Thyroid gland (tissue), 4 donors: ENCODE measurements around the gene ACSF3. TPM values are rescaled to one million over a fixed set of nuclear protein-coding genes. Genes with fewer than 3 reads are reported as not detected.
A peak's percentile ranks its signal among the peaks of the same experiment; 100 is the strongest.
"Not testable (repeated sequence)": the region's sequence is repeated elsewhere in the genome, so short reads cannot be mapped to it uniquely, and the experiment has no call there.

Source experiments
- DNase-seq, 2 donors: peaks; one replicate each; pipeline ENCODE4 v3.0.0-alpha.2; 2019
- H3K27ac ChIP-seq, 3 donors: fragments of 200-600 bp; sonication (generic); 1 replicate in 2 of 3; 2 replicates in 1 of 3; pipeline ENCODE4 v1.5.1; 2016 to 2019; ENCODE audit warnings: mild to moderate bottlenecking in 1 of 3, moderate library complexity in 1 of 3
- H3K27me3 ChIP-seq: fragments of 200-600 bp; sonication (generic); one replicate; pipeline ENCODE4 v1.5.1; 2019
- H3K36me3 ChIP-seq, 2 donors: fragments of 200-600 bp; sonication (generic); one replicate each; pipeline ENCODE4 v1.5.1; 2016 to 2019
- H3K4me1 ChIP-seq, 2 donors: fragments of 200-600 bp; sonication (generic); one replicate each; pipeline ENCODE4 v1.5.1; 2017 to 2019
- H3K4me3 ChIP-seq, 3 donors: fragments of 200-600 bp; sonication (generic); replicated peaks in 1 of 3; 1 replicate in 2 of 3; 2 replicates in 1 of 3; pipeline ENCODE4 v1.5.1; 2016; ENCODE audit warnings: mild to moderate bottlenecking in 1 of 3
- H3K9me3 ChIP-seq: fragments of 200-600 bp; sonication (generic); one replicate; pipeline ENCODE4 v1.5.1; 2017
- CTCF ChIP-seq, 6 experiments: fragments of 200-600 bp in 3 of 6; fragments of 450-650 bp in 3 of 6; sonication (generic) in 3 of 6; IDR thresholded peaks; one replicate each; pipeline ENCODE4 v1.5.1; 2016 to 2019; ENCODE audit warnings: antibody characterized with exemption in 6 of 6, mild to moderate bottlenecking in 2 of 6, inconsistent platforms in 1 of 6, moderate library complexity in 1 of 6
- POLR2A ChIP-seq, 2 donors: fragments of 450-650 bp; IDR thresholded peaks; one replicate each; pipeline ENCODE4 v1.6.1; 2017; ENCODE audit warnings: antibody characterized with exemption in 2 of 2, mild to moderate bottlenecking in 2 of 2, moderate library complexity in 1 of 2
- WGBS, 2 donors: methylation state at CpG; one replicate each; pipeline ENCODE4 v1.1.5; 2017; 5-methylcytosine and 5-hydroxymethylcytosine counted together
- intact Hi-C: fragments of 100-400 bp; cut with DNase I; formaldehyde crosslinking; loops from one replicate; pipeline ENCODE4 v1.15.1; 2023
- total RNA-seq, 4 donors: library from RNA; depleted of rRNA; stranded (reverse); fragments of >200 nt; gene quantifications; one replicate each; pipeline ENCODE4 v1.2.3, GENCODE V29; 2016

Gene ACSF3
- total RNA-seq, 4 donors from 2014 or later = 30.1 to 51.2 (median 33.4) TPM

GRCh38 chr16:89189358-89190025 is 95.8 kb downstream of the ACSF3 start:
- H3K4me3 ChIP-seq = no peak overlapping the region
- 61 to 65% methylated on average over 12 to 14 of the region's 14 CpGs for WGBS, 2 donors
- TF ChIP-seq POLR2A (IDR thresholded peaks at IDR 0.05) (no peak), CTCF (IDR thresholded peaks at IDR 0.05) (no peak)
- DNase-seq = no peak
- peaks cover 8 to 10% of the 10 kb centered on the region in 2 donors for H3K4me1 ChIP-seq
- no peaks in the 10 kb centered on the region for H3K27me3 ChIP-seq
- H3K36me3 ChIP-seq = no peaks in the 10 kb centered on the region
- no peaks in the 10 kb centered on the region for H3K9me3 ChIP-seq
- no peak overlapping the region for H3K27ac ChIP-seq
- intact Hi-C loops = no loop called here

GRCh38 chr16:89190150-89190958 is 96.7 kb downstream of the ACSF3 start:
- no peak for DNase-seq
- Histone ChIP-seq H3K36me3 (no peaks in the 10 kb centered on the region), H3K4me1 (peaks cover 8 to 10% of the 10 kb centered on the region in 2 donors), H3K9me3 (no peaks in the 10 kb centered on the region), H3K27me3 (no peaks in the 10 kb centered on the region), H3K4me3 (no peak overlapping the region), H3K27ac (no peak overlapping the region)
- intact Hi-C loops = no loop called here
- TF ChIP-seq CTCF (IDR thresholded peaks at IDR 0.05) (no peak), POLR2A (IDR thresholded peaks at IDR 0.05) (no peak)
- 71 to 75% methylated on average over 15 to 28 of the region's 28 CpGs for WGBS, 2 donors

DNA sequence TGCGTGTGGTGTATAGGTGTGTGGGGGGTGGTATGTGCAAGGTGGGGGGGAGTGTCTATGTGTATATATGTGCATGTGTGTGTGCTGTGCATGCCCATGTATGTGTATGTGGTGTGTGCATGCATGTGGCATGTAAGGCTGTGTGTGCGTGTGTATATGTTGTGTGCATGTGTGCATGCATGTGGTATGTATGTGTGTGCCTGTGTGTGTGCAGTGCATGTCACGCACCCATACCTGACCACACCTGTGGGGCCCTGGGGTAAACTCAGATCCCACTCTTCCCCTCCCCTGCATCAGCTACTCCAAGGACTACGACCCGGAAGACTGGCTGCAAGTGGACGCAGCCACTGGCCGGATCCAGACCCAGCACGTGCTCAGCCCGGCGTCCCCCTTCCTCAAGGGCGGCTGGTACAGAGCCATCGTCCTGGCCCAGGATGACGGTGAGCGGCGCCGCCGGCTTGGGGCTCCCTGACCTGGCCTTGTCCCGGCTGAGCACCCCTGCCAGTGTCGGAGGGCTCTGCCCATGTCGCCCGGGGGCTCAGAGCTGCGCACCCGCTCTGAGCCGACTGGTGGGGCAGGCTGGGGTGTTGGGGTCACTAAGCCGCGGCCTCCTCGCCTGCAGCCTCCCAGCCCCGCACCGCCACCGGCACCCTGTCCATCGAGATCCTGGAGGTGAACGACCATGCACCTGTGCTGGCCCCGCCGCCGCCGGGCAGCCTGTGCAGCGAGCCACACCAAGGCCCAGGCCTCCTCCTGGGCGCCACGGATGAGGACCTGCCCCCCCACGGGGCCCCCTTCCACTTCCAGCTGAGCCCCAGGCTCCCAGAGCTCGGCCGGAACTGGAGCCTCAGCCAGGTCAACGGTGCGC is 97.6 kb downstream of the ACSF3 start:
- WGBS, 2 donors = 48 to 72% methylated on average over 5 to 11 of the region's 44 CpGs
- TF ChIP-seq CTCF (IDR thresholded peaks at IDR 0.05) (no peak), POLR2A (IDR thresholded peaks at IDR 0.05) (no peak)
- H3K4me3 ChIP-seq = no peak overlapping the region
- H3K27me3 ChIP-seq = no peaks in the 10 kb centered on the region
- intact Hi-C loops = no loop called here
- DNase-seq = no peak
- H3K36me3 ChIP-seq = no peaks in the 10 kb centered on the region
- H3K27ac ChIP-seq = no peak overlapping the region
- peaks cover 8 to 10% of the 10 kb centered on the region in 2 donors for H3K4me1 ChIP-seq
- no peaks in the 10 kb centered on the region for H3K9me3 ChIP-seq

DNA sequence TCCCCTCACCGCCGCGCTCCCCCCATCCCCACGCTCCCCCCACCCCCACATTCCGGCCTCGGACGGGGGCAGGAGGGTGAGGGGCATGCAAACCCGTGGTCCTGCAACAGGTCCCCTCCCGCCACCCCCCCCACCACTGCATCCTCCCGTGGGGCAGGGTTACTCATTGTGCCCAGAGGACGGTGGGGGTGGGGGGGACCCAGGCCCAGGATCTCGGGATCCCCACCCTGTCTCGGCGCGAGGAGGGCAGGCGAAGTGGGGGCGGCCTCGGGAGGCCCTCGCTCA is 98.2 kb downstream of the ACSF3 start:
- no peak for DNase-seq
- intact Hi-C loops = no loop called here
- WGBS, 2 donors = no CpG with 5 or more reads among the region's 19 CpGs
- Histone ChIP-seq H3K27ac (no peak overlapping the region), H3K36me3 (no peaks in the 10 kb centered on the region), H3K9me3 (no peaks in the 10 kb centered on the region), H3K4me1 (peaks cover 8 to 10% of the 10 kb centered on the region in 2 donors), H3K27me3 (no peaks in the 10 kb centered on the region), H3K4me3 (peak overlapping the region in 1 of 3 donors; percentile 13)
- TF ChIP-seq CTCF (IDR thresholded peaks at IDR 0.05) (no peak), POLR2A (IDR thresholded peaks at IDR 0.05) (no peak)

DNA sequence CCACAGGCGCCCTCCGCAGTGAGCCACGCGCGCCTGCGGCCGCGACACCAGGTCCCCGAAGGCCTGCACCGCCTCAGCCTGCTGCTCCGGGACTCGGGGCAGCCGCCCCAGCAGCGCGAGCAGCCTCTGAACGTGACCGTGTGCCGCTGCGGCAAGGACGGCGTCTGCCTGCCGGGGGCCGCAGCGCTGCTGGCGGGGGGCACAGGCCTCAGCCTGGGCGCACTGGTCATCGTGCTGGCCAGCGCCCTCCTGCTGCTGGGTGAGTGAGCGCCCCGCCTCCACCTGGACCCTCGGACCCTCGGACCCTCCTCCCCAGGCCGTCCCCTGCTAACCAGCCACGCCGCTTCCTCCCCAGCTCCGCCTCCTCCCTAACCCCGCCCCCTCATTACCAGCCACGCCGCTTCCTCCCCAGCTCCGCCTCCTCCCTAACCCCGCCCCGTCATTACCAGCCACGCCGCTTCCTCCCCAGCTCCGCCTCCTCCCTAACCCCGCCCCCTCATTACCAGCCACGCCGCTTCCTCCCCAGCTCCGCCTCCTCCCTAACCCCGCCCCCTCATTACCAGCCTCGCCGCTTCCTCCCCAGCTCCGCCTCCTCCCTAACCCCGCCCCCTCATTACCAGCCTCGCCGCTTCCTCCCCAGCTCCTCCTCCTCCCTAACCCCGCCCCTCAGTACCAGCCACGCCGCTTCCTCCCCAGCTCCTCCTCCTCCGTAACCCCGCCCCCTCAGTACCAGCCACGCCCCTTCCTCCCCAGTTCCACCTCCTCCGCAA is 98.7 kb downstream of the ACSF3 start:
- H3K27ac ChIP-seq, intact Hi-C loops, DNase-seq, H3K27me3 ChIP-seq, H3K4me1 ChIP-seq, H3K9me3 ChIP-seq, H3K36me3 ChIP-seq: not testable (repeated sequence)
- H3K4me3 ChIP-seq = peak overlapping the region in 1 of 3 donors; percentile 13
- 6 to 16% methylated on average over 24 to 29 of the region's 63 CpGs for WGBS, 2 donors
